Ecto neural progenitor cell (in vitro differentiated cells): ENCODE measurements around the gene TBX18.

Source experiments
- DNase-seq: peaks from one replicate; pipeline ENCODE4 v3.0.0-alpha.2; 2018; ENCODE audit warnings: low spot score

The TBX18 gene

GRCh38 chr6:84764332-84765049 is at the start of gene TBX18:
TSS of gene TBX18 (minus strand) at chr6:84764598. CDS start at chr6:84764181, 417 bp downstream.
- DNase-seq: peak; percentile 97

GRCh38 chr6:84811351-84811750 is 47.0 kb upstream of the TBX18 start:
- DNase-seq: no peak

- no peak for DNase-seq
These were observed 45.1 kb upstream of the TBX18 start for GRCh38 chr6:84809455-84809854.

GRCh38 chr6:84808491-84809061 is 44.2 kb upstream of the TBX18 start:
- DNase-seq: no peak

- no peak for DNase-seq
These were observed 40.7 kb upstream of the TBX18 start for GRCh38 chr6:84805145-84805544.

GRCh38 chr6:84804720-84805119 is 40.3 kb upstream of the TBX18 start:
- DNase-seq: no peak

GRCh38 chr6:84801250-84801649 is 36.9 kb upstream of the TBX18 start:
- no peak for DNase-seq

GRCh38 chr6:84798257-84798656 is 33.9 kb upstream of the TBX18 start:
- DNase-seq: no peak

- DNase-seq: no peak
These were observed 31.9 kb upstream of the TBX18 start for GRCh38 chr6:84796343-84796742.

GRCh38 chr6:84791927-84792326 is 27.5 kb upstream of the TBX18 start:
- no peak for DNase-seq

- no peak for DNase-seq
These were observed 26.8 kb upstream of the TBX18 start for GRCh38 chr6:84791233-84791632.

GRCh38 chr6:84789170-84789569 is 24.8 kb upstream of the TBX18 start:
- DNase-seq: no peak

- no peak for DNase-seq
These were observed 24.3 kb upstream of the TBX18 start for GRCh38 chr6:84788689-84789088.

GRCh38 chr6:84785671-84786070 is 21.3 kb upstream of the TBX18 start:
- DNase-seq: no peak

GRCh38 chr6:84779917-84780316 is 15.5 kb upstream of the TBX18 start:
- no peak for DNase-seq

GRCh38 chr6:84779380-84779779 is 15.0 kb upstream of the TBX18 start:
- DNase-seq: no peak

- DNase-seq: no peak
These were observed 13.5 kb upstream of the TBX18 start for GRCh38 chr6:84777888-84778287.

GRCh38 chr6:84776392-84776791 is 12.0 kb upstream of the TBX18 start:
- no peak for DNase-seq

GRCh38 chr6:84775751-84776150 is 11.4 kb upstream of the TBX18 start:
- DNase-seq: no peak

GRCh38 chr6:84774985-84775284 is 10.5 kb upstream of the TBX18 start:
- peak; percentile 84 for DNase-seq

- peak; percentile 67 for DNase-seq
These were observed 10.0 kb upstream of the TBX18 start for GRCh38 chr6:84774157-84774984.

GRCh38 chr6:84773431-84774156 is 9.2 kb upstream of the TBX18 start:
- peak; percentile 79 for DNase-seq

- no peak for DNase-seq
These were observed 8.7 kb upstream of the TBX18 start for GRCh38 chr6:84773133-84773430.
